Activated T-helper 1 cell treated with anti-CD3 and anti-CD28 coated beads, Interleukin-12 subunit alpha, Interleukin-12 subunit beta, Interleukin-2, Interleukin-4 antibody, amounts not matched to agents 30 ng/mL and 10 ng/mL and 1 ng/mL, durations not matched to agents 14 hours and 24 hours and 36 hours (primary cell): ENCODE results near the gene PAFAH1B2. TPM values are rescaled to one million over a fixed set of nuclear protein-coding genes. Genes with fewer than 3 reads are reported as not detected.

Source experiments
- DNase-seq: peaks from one replicate; pipeline ENCODE4 v3.0.0; 2021; ENCODE audit warnings: low spot score
- H3K27ac Mint-ChIP-seq: one replicate; pipeline ENCODE4 v1.8.0; 2021; ENCODE audit warnings: mild to moderate bottlenecking, mixed read lengths
- H3K27me3 Mint-ChIP-seq: one replicate; pipeline ENCODE4 v1.8.0; 2022; ENCODE audit warnings: mild to moderate bottlenecking, moderate library complexity, mixed read lengths; ENCODE audit not compliant: insufficient read depth
- H3K36me3 Mint-ChIP-seq: one replicate; pipeline ENCODE4 v1.8.0; 2021; ENCODE audit warnings: low read depth, mixed read lengths
- H3K4me1 Mint-ChIP-seq: one replicate; pipeline ENCODE4 v1.8.0; 2021; ENCODE audit warnings: low read depth, mixed read lengths
- H3K4me3 Mint-ChIP-seq: one replicate; pipeline ENCODE4 v1.8.0; 2021; ENCODE audit warnings: mild to moderate bottlenecking, moderate library complexity, mixed read lengths
- H3K9me3 Mint-ChIP-seq: one replicate; pipeline ENCODE4 v1.8.0; 2021; ENCODE audit warnings: mixed read lengths
- intact Hi-C: fragments of 100-400 bp; cut with micrococcal nuclease; formaldehyde crosslinking; loops from one replicate; pipeline ENCODE4 v1.15.1; 2024
- total RNA-seq: library from RNA; stranded (reverse); gene quantifications from 2 replicates; pipeline ENCODE4 v1.2.3, GENCODE V29; 2022

Gene PAFAH1B2
- total RNA-seq, 1 donor from 2014 or later = 71.8 TPM

DNA sequence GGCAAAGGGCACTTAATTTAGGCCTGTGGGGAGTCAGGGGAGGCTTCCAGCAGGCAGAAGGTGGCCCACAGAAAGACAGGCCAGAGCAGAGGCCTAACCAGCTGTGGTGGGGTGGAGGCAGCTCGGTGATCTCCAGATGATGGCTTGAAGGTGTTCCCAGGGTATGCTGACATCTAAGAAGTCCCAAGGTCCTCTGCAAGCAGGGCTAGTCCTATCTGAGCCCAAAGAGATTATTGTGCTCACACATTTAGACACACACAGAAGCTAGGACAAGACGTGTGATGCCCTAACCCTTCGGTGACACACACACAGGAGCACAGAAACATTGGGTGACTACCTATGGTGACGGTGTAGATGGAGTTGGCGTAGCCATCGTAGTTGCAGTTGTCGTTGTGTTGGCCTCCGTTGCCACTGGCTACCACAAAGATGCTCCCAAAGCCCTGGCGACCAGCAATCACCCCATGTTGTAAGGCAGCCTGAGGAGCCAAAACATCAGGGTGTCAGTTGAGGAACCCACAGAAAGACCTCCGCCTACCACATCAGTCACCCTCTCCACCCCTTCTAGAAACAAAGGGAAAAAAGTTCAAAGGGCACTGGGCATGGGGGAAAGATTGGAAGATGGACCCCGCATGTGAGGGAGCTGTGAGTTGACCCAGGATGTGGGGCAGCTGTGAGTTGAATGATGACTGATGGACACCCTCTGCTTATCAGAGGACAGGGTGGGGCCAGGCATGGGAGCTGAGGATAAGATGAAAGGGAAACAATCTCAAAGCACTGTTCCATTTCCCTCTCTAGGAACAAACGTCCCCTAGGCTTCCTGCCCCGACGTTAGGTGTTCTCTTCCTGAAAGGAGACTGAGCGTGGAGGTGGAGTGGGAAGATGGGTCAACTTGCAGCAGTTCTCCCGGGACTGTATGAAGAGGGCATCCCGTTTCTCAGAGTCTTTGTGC, 79.9 kb downstream of the PAFAH1B2 start:
- Mint-ChIP-seq H3K4me1 (peaks cover 12% of the 10 kb centered on the region), H3K4me3 (no peak overlapping the region), H3K27ac (no peak overlapping the region)

GRCh38 chr11:117225553-117226170, 81.6 kb downstream of the PAFAH1B2 start:
- H3K4me3 Mint-ChIP-seq = no peak overlapping the region

More for the DNA sequence above, 79.9 kb downstream of the PAFAH1B2 start:
- H3K36me3 Mint-ChIP-seq = peaks cover 66% of the 10 kb centered on the region
- DNase-seq = no peak
- intact Hi-C loops = no loop called here
- no peaks in the 10 kb centered on the region for H3K9me3 Mint-ChIP-seq
- no peaks in the 10 kb centered on the region for H3K27me3 Mint-ChIP-seq

More at GRCh38 chr11:117225553-117226170, 81.6 kb downstream of the PAFAH1B2 start:
- Mint-ChIP-seq H3K27ac (no peak overlapping the region), H3K27me3 (no peaks in the 10 kb centered on the region), H3K4me1 (peaks cover 25% of the 10 kb centered on the region), H3K36me3 (peaks cover 65% of the 10 kb centered on the region), H3K9me3 (no peaks in the 10 kb centered on the region)
- DNase-seq = no peak
- intact Hi-C loops = loop anchor here (1.0 to 2.0 kb wide), 5 partner anchors 44 to 493 kb away; partner anchors contain the start of gene APOA5

Other genes with a start within 250 kb of the PAFAH1B2 start
- gene SIK3, start 45.9 kb upstream of the PAFAH1B2 start, total RNA-seq = 49.9 and 54.2 TPM in 2 replicates
- gene SIDT2, start 34.5 kb downstream of the PAFAH1B2 start, total RNA-seq = 24.3 and 32.2 TPM in 2 replicates
- 2.9 and 4.6 TPM in 2 replicates for gene TAGLN, start 55.1 kb downstream of the PAFAH1B2 start, total RNA-seq
- 151 and 154 TPM in 2 replicates for gene PCSK7, start 87.8 kb downstream of the PAFAH1B2 start, total RNA-seq
- gene RNF214, start 88.4 kb downstream of the PAFAH1B2 start, total RNA-seq = 18.5 and 26.3 TPM in 2 replicates
- 4.8 and 5.7 TPM in 2 replicates for gene BACE1-AS, start 147.1 kb downstream of the PAFAH1B2 start, total RNA-seq
- gene BACE1, start 172.0 kb downstream of the PAFAH1B2 start, total RNA-seq = 0.13 and 0.27 TPM in 2 replicates
- gene CEP164, start 183.6 kb downstream of the PAFAH1B2 start, total RNA-seq = 37.2 and 43.5 TPM in 2 replicates